Suprapubic skin (tissue), 3 donors: Measurements from ENCODE around the gene OGFOD1.

Experiments
- EP300 ChIP-seq: sonication (generic); formaldehyde crosslinking; IDR thresholded peaks from one replicate; pipeline ENCODE4 v1.6.1; 2017; ENCODE audit warnings: antibody characterized with exemption
- TF ChIP-seq, protein P1 (sequence below), 2 donors: fragments of 200-600 bp in 1 of 2; fragments of 450-650 bp in 1 of 2; sonication (generic) in 1 of 2; IDR thresholded peaks; one replicate each; pipeline ENCODE4 v1.5.1; 2016 to 2019; ENCODE audit warnings: antibody characterized with exemption in 2 of 2, mild to moderate bottlenecking in 1 of 2, moderate library complexity in 1 of 2

GRCh38 chr16:56417138-56417537 is 34.2 kb upstream of the OGFOD1 start:
- TF ChIP-seq, protein P1, sequence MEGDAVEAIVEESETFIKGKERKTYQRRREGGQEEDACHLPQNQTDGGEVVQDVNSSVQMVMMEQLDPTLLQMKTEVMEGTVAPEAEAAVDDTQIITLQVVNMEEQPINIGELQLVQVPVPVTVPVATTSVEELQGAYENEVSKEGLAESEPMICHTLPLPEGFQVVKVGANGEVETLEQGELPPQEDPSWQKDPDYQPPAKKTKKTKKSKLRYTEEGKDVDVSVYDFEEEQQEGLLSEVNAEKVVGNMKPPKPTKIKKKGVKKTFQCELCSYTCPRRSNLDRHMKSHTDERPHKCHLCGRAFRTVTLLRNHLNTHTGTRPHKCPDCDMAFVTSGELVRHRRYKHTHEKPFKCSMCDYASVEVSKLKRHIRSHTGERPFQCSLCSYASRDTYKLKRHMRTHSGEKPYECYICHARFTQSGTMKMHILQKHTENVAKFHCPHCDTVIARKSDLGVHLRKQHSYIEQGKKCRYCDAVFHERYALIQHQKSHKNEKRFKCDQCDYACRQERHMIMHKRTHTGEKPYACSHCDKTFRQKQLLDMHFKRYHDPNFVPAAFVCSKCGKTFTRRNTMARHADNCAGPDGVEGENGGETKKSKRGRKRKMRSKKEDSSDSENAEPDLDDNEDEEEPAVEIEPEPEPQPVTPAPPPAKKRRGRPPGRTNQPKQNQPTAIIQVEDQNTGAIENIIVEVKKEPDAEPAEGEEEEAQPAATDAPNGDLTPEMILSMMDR (IDR thresholded peaks at IDR 0.05) = no peak
- no peak for TF ChIP-seq EP300
